ENCODE data around the gene ZMYND11.

DNA sequence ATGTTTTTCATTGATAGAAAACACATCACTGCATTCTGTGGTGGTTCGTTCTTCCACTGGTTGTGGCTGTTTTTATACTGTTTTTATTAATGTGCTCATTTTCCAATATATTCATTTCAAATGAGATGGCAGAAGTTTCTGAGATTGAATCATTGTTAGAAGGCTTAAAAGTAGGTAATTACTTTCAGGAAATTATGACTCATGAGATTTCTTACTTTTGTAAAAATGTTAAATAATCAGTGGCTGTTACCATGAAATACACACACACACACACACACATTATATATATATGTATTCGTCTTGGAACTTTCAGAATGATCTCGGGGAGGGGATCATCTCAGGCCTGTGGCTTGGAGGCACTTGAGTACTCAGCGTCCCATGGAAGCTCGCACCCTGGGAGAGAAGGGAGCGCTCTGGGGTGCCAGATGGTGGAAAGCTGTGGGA lies 66.1 kb downstream of the ZMYND11 start:
- TF ChIP-seq CTCF (IDR thresholded peaks at IDR 0.05): no peak
- TF ChIP-seq, protein P1, sequence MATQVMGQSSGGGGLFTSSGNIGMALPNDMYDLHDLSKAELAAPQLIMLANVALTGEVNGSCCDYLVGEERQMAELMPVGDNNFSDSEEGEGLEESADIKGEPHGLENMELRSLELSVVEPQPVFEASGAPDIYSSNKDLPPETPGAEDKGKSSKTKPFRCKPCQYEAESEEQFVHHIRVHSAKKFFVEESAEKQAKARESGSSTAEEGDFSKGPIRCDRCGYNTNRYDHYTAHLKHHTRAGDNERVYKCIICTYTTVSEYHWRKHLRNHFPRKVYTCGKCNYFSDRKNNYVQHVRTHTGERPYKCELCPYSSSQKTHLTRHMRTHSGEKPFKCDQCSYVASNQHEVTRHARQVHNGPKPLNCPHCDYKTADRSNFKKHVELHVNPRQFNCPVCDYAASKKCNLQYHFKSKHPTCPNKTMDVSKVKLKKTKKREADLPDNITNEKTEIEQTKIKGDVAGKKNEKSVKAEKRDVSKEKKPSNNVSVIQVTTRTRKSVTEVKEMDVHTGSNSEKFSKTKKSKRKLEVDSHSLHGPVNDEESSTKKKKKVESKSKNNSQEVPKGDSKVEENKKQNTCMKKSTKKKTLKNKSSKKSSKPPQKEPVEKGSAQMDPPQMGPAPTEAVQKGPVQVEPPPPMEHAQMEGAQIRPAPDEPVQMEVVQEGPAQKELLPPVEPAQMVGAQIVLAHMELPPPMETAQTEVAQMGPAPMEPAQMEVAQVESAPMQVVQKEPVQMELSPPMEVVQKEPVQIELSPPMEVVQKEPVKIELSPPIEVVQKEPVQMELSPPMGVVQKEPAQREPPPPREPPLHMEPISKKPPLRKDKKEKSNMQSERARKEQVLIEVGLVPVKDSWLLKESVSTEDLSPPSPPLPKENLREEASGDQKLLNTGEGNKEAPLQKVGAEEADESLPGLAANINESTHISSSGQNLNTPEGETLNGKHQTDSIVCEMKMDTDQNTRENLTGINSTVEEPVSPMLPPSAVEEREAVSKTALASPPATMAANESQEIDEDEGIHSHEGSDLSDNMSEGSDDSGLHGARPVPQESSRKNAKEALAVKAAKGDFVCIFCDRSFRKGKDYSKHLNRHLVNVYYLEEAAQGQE (IDR thresholded peaks at IDR 0.05; ENCODE audit: insufficient read depth in 1 of 2, low read depth in 2 of 2, low read length in 1 of 2): no peak

Data from Panc1 (cell line).